ENCODE data around the gene RIMBP2. TPM values are rescaled to one million over a fixed set of nuclear protein-coding genes. Genes with fewer than 3 reads are reported as not detected.

Gene RIMBP2
- total and polyA plus RNA-seq, 4 donors = 0.05 to 2.9 (median 0.95) TPM

- ATAC-seq (ENCODE audit: insufficient read depth, low FRiP score) = no peak
- no peak for TF ChIP-seq CTCF (IDR thresholded peaks at IDR 0.05; ENCODE audit: control extremely low read depth, extremely low read depth)
- Histone ChIP-seq H3K27ac (ENCODE audit: low read depth in 1 of 2, low read length in 1 of 2) (no peak overlapping the region), H3K9me3 (ENCODE audit: control insufficient read depth in 4 of 4, insufficient read depth in 3 of 4, low read length in 3 of 4) (peaks cover 0 to 19% (median 1%) of the 10 kb centered on the region in 4 donors), H3K9ac (ENCODE audit: insufficient read depth in 1 of 2, low read length in 2 of 2) (no peak overlapping the region), H3K4me3 (no peak overlapping the region), H3K4me1 (ENCODE audit: control insufficient read depth in 5 of 5, insufficient read depth in 5 of 5, low read length in 5 of 5) (no peaks in the 10 kb centered on the region), H3K27me3 (ENCODE audit: control insufficient read depth in 3 of 3, insufficient read depth in 3 of 3, low read length in 2 of 3) (no peaks in the 10 kb centered on the region), H3K36me3 (ENCODE audit: control insufficient read depth in 4 of 4, insufficient read depth in 4 of 4, low read length in 4 of 4) (no peaks in the 10 kb centered on the region)
- DNase-seq = no peak
- WGBS, 2 donors = 82 to 84% methylated on average over 16 of the region's 16 CpGs
Observed at GRCh38 chr12:130619385-130620001, 96.6 kb downstream of the RIMBP2 start.

GRCh38 chr12:130617219-130617618 lies 98.9 kb downstream of the RIMBP2 start:
- H3K4me1 ChIP-seq (ENCODE audit: control insufficient read depth in 5 of 5, insufficient read depth in 5 of 5, low read length in 5 of 5) = no peaks in the 10 kb centered on the region
- ATAC-seq (ENCODE audit: insufficient read depth, low FRiP score) (no peak), DNase-seq (no peak)
- H3K4me3 ChIP-seq = no peak overlapping the region
- WGBS, 2 donors = 77 to 84% methylated on average over 4 of the region's 4 CpGs
- TF ChIP-seq CTCF (IDR thresholded peaks at IDR 0.05; ENCODE audit: control extremely low read depth, extremely low read depth) = no peak
- H3K36me3 ChIP-seq (ENCODE audit: control insufficient read depth in 4 of 4, insufficient read depth in 4 of 4, low read length in 4 of 4) = no peaks in the 10 kb centered on the region
- no peak overlapping the region for H3K27ac ChIP-seq (ENCODE audit: low read depth in 1 of 2, low read length in 1 of 2)
- no peak overlapping the region for H3K9ac ChIP-seq (ENCODE audit: insufficient read depth in 1 of 2, low read length in 2 of 2)
- no peaks in the 10 kb centered on the region for H3K27me3 ChIP-seq (ENCODE audit: control insufficient read depth in 3 of 3, insufficient read depth in 3 of 3, low read length in 2 of 3)
- peaks cover 0 to 14% (median 0%) of the 10 kb centered on the region in 4 donors for H3K9me3 ChIP-seq (ENCODE audit: control insufficient read depth in 4 of 4, insufficient read depth in 3 of 4, low read length in 3 of 4)

- Histone ChIP-seq H3K9ac (ENCODE audit: insufficient read depth in 1 of 2, low read length in 2 of 2) (no peak overlapping the region), H3K36me3 (ENCODE audit: control insufficient read depth in 4 of 4, insufficient read depth in 4 of 4, low read length in 4 of 4) (no peaks in the 10 kb centered on the region), H3K27me3 (ENCODE audit: control insufficient read depth in 3 of 3, insufficient read depth in 3 of 3, low read length in 2 of 3) (no peaks in the 10 kb centered on the region), H3K4me3 (no peak overlapping the region), H3K9me3 (ENCODE audit: control insufficient read depth in 4 of 4, insufficient read depth in 3 of 4, low read length in 3 of 4) (peaks cover 0 to 13% (median 0%) of the 10 kb centered on the region in 4 donors), H3K4me1 (ENCODE audit: control insufficient read depth in 5 of 5, insufficient read depth in 5 of 5, low read length in 5 of 5) (no peaks in the 10 kb centered on the region), H3K27ac (ENCODE audit: low read depth in 1 of 2, low read length in 1 of 2) (no peak overlapping the region)
- DNase-seq (no peak), ATAC-seq (ENCODE audit: insufficient read depth, low FRiP score) (no peak)
- no peak for TF ChIP-seq CTCF (IDR thresholded peaks at IDR 0.05; ENCODE audit: control extremely low read depth, extremely low read depth)
- WGBS, 2 donors = 81 to 86% methylated on average over 16 of the region's 16 CpGs
Observed at GRCh38 chr12:130615861-130616345, 100.2 kb downstream of the RIMBP2 start.

- no peak for TF ChIP-seq CTCF (IDR thresholded peaks at IDR 0.05; ENCODE audit: control extremely low read depth, extremely low read depth)
- Histone ChIP-seq H3K9me3 (ENCODE audit: control insufficient read depth in 4 of 4, insufficient read depth in 3 of 4, low read length in 3 of 4) (peaks cover 0 to 4% (median 0%) of the 10 kb centered on the region in 4 donors), H3K36me3 (ENCODE audit: control insufficient read depth in 4 of 4, insufficient read depth in 4 of 4, low read length in 4 of 4) (no peaks in the 10 kb centered on the region), H3K9ac (ENCODE audit: insufficient read depth in 1 of 2, low read length in 2 of 2) (no peak overlapping the region), H3K4me3 (no peak overlapping the region), H3K4me1 (ENCODE audit: control insufficient read depth in 5 of 5, insufficient read depth in 5 of 5, low read length in 5 of 5) (no peaks in the 10 kb centered on the region), H3K27me3 (ENCODE audit: control insufficient read depth in 3 of 3, insufficient read depth in 3 of 3, low read length in 2 of 3) (no peaks in the 10 kb centered on the region), H3K27ac (ENCODE audit: low read depth in 1 of 2, low read length in 1 of 2) (no peak overlapping the region)
- no peak for ATAC-seq (ENCODE audit: insufficient read depth, low FRiP score)
- DNase-seq = no peak
- 77 to 92% methylated on average over 5 of the region's 5 CpGs for WGBS, 2 donors
Observed at GRCh38 chr12:130614530-130614905, 101.6 kb downstream of the RIMBP2 start.

All from lung (tissue), 12 donors.